ENCODE data around the gene PCDHAC2.

PCDHAC2 gene

GRCh38 chr5:141010047-141010793 is 43.9 kb downstream of the PCDHAC2 start:
- Histone ChIP-seq H3K9me3 (ENCODE audit: severe bottlenecking) (no peaks in the 10 kb centered on the region), H3K27ac (no peak overlapping the region), H3K36me3 (peaks cover 10% of the 10 kb centered on the region), H3K4me3 (ENCODE audit: low read depth, low read length) (no peak overlapping the region), H3K27me3 (ENCODE audit: insufficient read depth, low read depth, severe bottlenecking) (no peaks in the 10 kb centered on the region)
- DNase-seq = no peak
- no peak for TF ChIP-seq CTCF (IDR thresholded peaks at IDR 0.05; ENCODE audit: low read depth, low read length)

GRCh38 chr5:141017943-141018342 is 51.7 kb downstream of the PCDHAC2 start:
- TF ChIP-seq CTCF (IDR thresholded peaks at IDR 0.05; ENCODE audit: low read depth, low read length) = no peak
- no peaks in the 10 kb centered on the region for H3K27me3 ChIP-seq (ENCODE audit: insufficient read depth, low read depth, severe bottlenecking)
- DNase-seq = no peak
- no peak overlapping the region for H3K4me3 ChIP-seq (ENCODE audit: low read depth, low read length)
- H3K36me3 ChIP-seq = no peaks in the 10 kb centered on the region
- H3K27ac ChIP-seq = no peak overlapping the region
- H3K9me3 ChIP-seq (ENCODE audit: severe bottlenecking) = no peaks in the 10 kb centered on the region
